DND-41 (cell line): ENCODE results near the gene TAF9B.

ENCODE experiments used
- ATAC-seq: fragments of 200-7000 bp; cut with Tn5 transposase; 3 replicates; pipeline ENCODE4 v1.9.1; 2021; ENCODE audit warnings: low read depth; ENCODE audit not compliant: insufficient read depth
- DNase-seq: peaks from one replicate; pipeline ENCODE4 v3.0.0-alpha.2; 2020
- H2AFZ ChIP-seq: 2 replicates; pipeline ENCODE4 v1.6.0; 2012; ENCODE audit warnings: low read depth, low read length
- H3K27ac ChIP-seq: 2 replicates; pipeline ENCODE4 v1.5.1; 2012; ENCODE audit warnings: low read length, inconsistent platforms
- H3K27me3 ChIP-seq: fragments of 200-600 bp; sonication (generic); 2 replicates; pipeline ENCODE4 v1.6.0; 2012; ENCODE audit warnings: low read length, mild to moderate bottlenecking, inconsistent platforms; ENCODE audit not compliant: insufficient read depth, poor library complexity
- H3K36me3 ChIP-seq: 2 replicates; pipeline ENCODE4 v1.5.1; 2012; ENCODE audit warnings: low read length, inconsistent platforms; ENCODE audit not compliant: insufficient read depth
- H3K4me1 ChIP-seq: 2 replicates; pipeline ENCODE4 v1.5.1; 2012; ENCODE audit warnings: mild to moderate bottlenecking, low read length; ENCODE audit not compliant: insufficient read depth
- H3K4me2 ChIP-seq: 2 replicates; pipeline ENCODE4 v1.6.0; 2012; ENCODE audit warnings: mild to moderate bottlenecking, moderate library complexity, low read length, inconsistent platforms; ENCODE audit not compliant: insufficient read depth
- H3K4me3 ChIP-seq, 2 experiments: fragments of 200-600 bp in 1 of 2; shearing (Covaris generic) in 1 of 2; 2 replicates each; pipeline ENCODE4 v1.5.1; 2012 to 2016; ENCODE audit warnings: inconsistent platforms in 2 of 2, low read length in 2 of 2, mild to moderate bottlenecking in 2 of 2, low read depth in 1 of 2, moderate library complexity in 1 of 2
- H3K79me2 ChIP-seq: 2 replicates; pipeline ENCODE4 v1.6.0; 2012; ENCODE audit warnings: low read length, inconsistent platforms; ENCODE audit not compliant: insufficient read depth
- H3K9ac ChIP-seq: 2 replicates; pipeline ENCODE4 v1.6.0; 2012; ENCODE audit warnings: low read depth, mild to moderate bottlenecking, inconsistent platforms, low read length, moderate library complexity
- H3K9me3 ChIP-seq: 2 replicates; pipeline ENCODE4 v1.5.1; 2012; ENCODE audit warnings: low read length, moderate library complexity, mild to moderate bottlenecking, inconsistent platforms; ENCODE audit not compliant: insufficient read depth, severe bottlenecking
- H4K20me1 ChIP-seq: 2 replicates; pipeline ENCODE4 v1.6.0; 2012; ENCODE audit warnings: low read length; ENCODE audit not compliant: insufficient read depth
- EZH2 ChIP-seq: IDR thresholded peaks from 3 replicates; pipeline ENCODE4 v1.6.1; 2012; ENCODE audit warnings: borderline replicate concordance, low read depth, mild to moderate bottlenecking, moderate library complexity, low read length, inconsistent platforms; ENCODE audit not compliant: severe bottlenecking
- TF ChIP-seq, protein P1 (sequence below): IDR thresholded peaks from 2 replicates; pipeline ENCODE4 v1.5.1; 2012; ENCODE audit warnings: borderline replicate concordance, low read length, moderate library complexity, mild to moderate bottlenecking; ENCODE audit not compliant: poor library complexity, severe bottlenecking; ENCODE audit errors: extremely low read depth

TAF9B gene

DNA sequence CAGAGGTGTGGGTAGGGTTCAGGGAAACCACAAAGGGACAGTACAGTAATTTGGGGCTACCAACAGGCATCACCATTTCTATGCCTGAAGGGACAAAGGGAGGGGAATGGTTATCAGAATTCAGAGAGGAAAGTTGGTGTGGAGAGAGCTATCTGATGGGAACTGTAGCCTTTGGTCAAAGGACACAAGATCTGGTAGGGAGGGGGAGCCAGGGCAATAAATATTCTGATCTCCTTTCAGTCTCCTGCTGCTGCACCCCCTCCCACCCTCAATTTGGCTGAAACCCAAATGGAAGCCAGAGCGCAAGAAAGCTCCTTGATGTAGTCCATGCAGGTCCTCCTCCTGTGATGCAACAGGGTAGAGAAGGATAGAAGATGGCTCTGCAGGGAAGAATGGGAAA lies 20.8 kb downstream of the TAF9B start:
- Histone ChIP-seq H3K36me3 (peaks cover 100% of the 10 kb centered on the region), H3K9me3 (no peaks in the 10 kb centered on the region), H3K9ac (no peak overlapping the region), H3K4me1 (peaks cover 40% of the 10 kb centered on the region), H2AFZ (no peak overlapping the region), H3K4me3 (no peak overlapping the region), H4K20me1 (peaks cover 73% of the 10 kb centered on the region), H3K79me2 (peaks cover 97% of the 10 kb centered on the region), H3K27ac (no peak overlapping the region), H3K27me3 (no peaks in the 10 kb centered on the region), H3K4me2 (no peak overlapping the region)
- TF ChIP-seq, protein P1, sequence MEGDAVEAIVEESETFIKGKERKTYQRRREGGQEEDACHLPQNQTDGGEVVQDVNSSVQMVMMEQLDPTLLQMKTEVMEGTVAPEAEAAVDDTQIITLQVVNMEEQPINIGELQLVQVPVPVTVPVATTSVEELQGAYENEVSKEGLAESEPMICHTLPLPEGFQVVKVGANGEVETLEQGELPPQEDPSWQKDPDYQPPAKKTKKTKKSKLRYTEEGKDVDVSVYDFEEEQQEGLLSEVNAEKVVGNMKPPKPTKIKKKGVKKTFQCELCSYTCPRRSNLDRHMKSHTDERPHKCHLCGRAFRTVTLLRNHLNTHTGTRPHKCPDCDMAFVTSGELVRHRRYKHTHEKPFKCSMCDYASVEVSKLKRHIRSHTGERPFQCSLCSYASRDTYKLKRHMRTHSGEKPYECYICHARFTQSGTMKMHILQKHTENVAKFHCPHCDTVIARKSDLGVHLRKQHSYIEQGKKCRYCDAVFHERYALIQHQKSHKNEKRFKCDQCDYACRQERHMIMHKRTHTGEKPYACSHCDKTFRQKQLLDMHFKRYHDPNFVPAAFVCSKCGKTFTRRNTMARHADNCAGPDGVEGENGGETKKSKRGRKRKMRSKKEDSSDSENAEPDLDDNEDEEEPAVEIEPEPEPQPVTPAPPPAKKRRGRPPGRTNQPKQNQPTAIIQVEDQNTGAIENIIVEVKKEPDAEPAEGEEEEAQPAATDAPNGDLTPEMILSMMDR, result no peak
- no peak for TF ChIP-seq EZH2
- DNase-seq, result no peak
- ATAC-seq, result no peak

DNA sequence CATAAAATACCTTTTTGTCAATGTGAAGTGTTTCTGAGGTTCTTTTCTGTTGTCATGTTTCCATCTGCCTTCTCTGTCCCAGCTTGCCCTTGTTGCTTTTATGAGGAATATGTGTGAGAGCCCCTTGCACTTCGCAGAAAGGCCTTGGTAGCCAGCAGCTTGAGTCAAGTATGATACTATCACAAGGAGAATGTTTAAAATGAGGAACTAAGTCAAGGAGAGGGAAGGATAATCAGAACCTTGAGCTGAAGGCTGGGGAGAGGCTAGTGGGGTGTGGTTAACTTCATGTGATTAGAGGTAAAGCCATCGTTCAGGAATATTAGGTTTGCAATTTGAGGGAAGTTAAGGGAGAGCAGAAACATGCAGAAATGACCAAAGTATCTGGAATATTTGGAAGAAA lies 22.7 kb downstream of the TAF9B start:
- Histone ChIP-seq H3K36me3 (peaks cover 99% of the 10 kb centered on the region), H4K20me1 (peaks cover 78% of the 10 kb centered on the region)
- no peak for TF ChIP-seq EZH2

DNA sequence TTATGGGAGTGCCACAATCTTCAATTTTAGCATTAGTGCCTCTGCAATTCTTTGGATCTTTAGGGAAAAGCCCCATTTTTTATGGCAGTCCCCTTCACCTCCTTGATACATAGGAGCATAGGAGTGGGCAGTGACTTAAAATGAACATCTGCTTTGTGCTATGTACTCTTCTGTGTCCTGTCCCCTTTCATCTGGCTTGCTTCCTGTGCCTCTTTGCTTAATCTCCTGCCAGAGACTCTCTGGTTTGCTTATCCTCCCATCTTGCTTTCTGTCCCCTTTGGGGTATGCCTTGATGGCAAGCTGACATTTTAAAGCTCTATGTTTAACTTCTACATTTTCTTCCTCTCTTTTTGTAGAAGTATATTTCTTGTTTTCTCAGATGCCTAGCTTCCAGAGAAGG lies 23.1 kb downstream of the TAF9B start:
- H2AFZ ChIP-seq, result no peak overlapping the region
- H3K27ac ChIP-seq, result no peak overlapping the region
- H3K79me2 ChIP-seq, result peaks cover 99% of the 10 kb centered on the region
- H3K9ac ChIP-seq, result no peak overlapping the region
- H3K36me3 ChIP-seq, result peaks cover 99% of the 10 kb centered on the region
- TF ChIP-seq, protein P1, result no peak
- TF ChIP-seq EZH2, result no peak
- DNase-seq (no peak), ATAC-seq (peak; percentile 35; the same call in 1 of the 3 replicates)
- H3K4me3 ChIP-seq, result no peak overlapping the region
- peaks cover 53% of the 10 kb centered on the region for H3K4me1 ChIP-seq
- no peaks in the 10 kb centered on the region for H3K27me3 ChIP-seq
- H3K4me2 ChIP-seq, result peak overlapping the region; percentile 20; the same call in 1 of the 2 replicates
- peaks cover 76% of the 10 kb centered on the region for H4K20me1 ChIP-seq
- H3K9me3 ChIP-seq, result no peaks in the 10 kb centered on the region

More for the DNA sequence above, 22.7 kb downstream of the TAF9B start:
- Histone ChIP-seq H3K4me3 (no peak overlapping the region), H3K27ac (no peak overlapping the region), H3K79me2 (peaks cover 99% of the 10 kb centered on the region), H3K9me3 (no peaks in the 10 kb centered on the region), H2AFZ (no peak overlapping the region), H3K4me2 (0 out of 2 replicates have a peak overlapping the region, but pooled peaks have one; percentile 20), H3K4me1 (peaks cover 53% of the 10 kb centered on the region), H3K9ac (no peak overlapping the region), H3K27me3 (no peaks in the 10 kb centered on the region)
- DNase-seq (no peak), ATAC-seq (no peak)

DNA sequence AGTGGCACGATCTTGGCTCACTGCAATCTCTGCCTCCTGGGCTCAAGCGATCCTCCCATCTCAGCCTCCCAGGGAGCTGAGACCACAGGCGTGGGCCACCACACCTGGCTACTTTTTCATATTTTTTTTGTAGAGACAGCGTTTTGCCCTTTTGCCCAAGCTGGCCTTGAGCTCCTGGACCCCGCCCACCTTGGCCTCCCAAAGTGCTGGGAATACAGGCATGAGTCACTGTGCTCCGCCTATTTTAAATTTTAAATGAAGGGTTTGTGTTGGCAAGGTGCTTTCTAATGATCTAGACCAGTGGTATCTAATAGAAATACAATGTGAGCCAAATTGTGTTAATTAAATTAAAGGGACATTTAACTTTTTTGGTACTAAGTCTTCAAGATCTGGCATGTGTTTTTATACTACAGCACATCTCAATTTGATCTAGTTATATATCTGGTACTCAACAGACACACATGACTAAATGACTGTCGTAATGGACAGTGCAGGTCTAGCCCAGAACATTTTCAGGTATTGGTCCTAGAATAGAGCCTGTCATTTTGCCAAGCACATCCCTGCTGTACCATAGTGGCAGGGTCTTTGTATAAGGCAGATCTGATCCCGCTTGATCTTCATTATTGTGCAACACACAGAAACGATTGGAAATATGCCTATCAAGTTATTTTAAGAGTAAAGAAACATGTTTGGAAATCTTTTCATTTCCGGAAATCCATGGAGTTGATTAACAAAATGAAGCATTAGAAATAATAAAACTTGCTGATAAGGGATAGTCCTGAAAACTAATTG lies 28.1 kb downstream of the TAF9B start:
- Histone ChIP-seq H3K9me3 (no peaks in the 10 kb centered on the region), H3K79me2 (peaks cover 100% of the 10 kb centered on the region), H3K27me3 (no peaks in the 10 kb centered on the region), H3K36me3 (peaks cover 96% of the 10 kb centered on the region), H3K27ac (no peak overlapping the region), H2AFZ (no peak overlapping the region), H3K4me1 (peaks cover 89% of the 10 kb centered on the region), H4K20me1 (peaks cover 77% of the 10 kb centered on the region), H3K4me2 (peak overlapping the region; percentile 44), H3K9ac (peak overlapping the region; percentile 17; the same call in 1 of the 2 replicates), H3K4me3 (peak overlapping the region in 1 of 2 experiments; percentile 22; a peak in 1 of 4 replicates)
- TF ChIP-seq, protein P1, result no peak
- TF ChIP-seq EZH2, result no peak
- ATAC-seq (no peak), DNase-seq (no peak)
